Measurements from ENCODE around the gene SEL1L3.
A peak's percentile ranks its signal among the peaks of the same experiment; 100 is the strongest.
"Not testable (repeated sequence)": the region's sequence is repeated elsewhere in the genome, so short reads cannot be mapped to it uniquely, and the experiment has no call there.

SEL1L3 gene

GRCh38 chr4:25862411-25863346 lies at the start of gene SEL1L3:
Gene SEL1L3 (minus strand): TSS chr4:25862988. CDS start chr4:25862836, 152 bp downstream.
- no peak for DNase-seq (ENCODE audit: low spot score)

GRCh38 chr4:25911356-25911755 lies 48.6 kb upstream of the SEL1L3 start:
- no peak for DNase-seq (ENCODE audit: low spot score)

GRCh38 chr4:25908491-25908901 lies 45.7 kb upstream of the SEL1L3 start:
- DNase-seq (ENCODE audit: low spot score): no peak

- not testable (repeated sequence) for DNase-seq (ENCODE audit: low spot score)
Observed at GRCh38 chr4:25906113-25906512, 43.3 kb upstream of the SEL1L3 start.

GRCh38 chr4:25905371-25905770 lies 42.6 kb upstream of the SEL1L3 start:
- no peak for DNase-seq (ENCODE audit: low spot score)

GRCh38 chr4:25904748-25905082 lies 41.9 kb upstream of the SEL1L3 start:
- DNase-seq (ENCODE audit: low spot score): no peak

GRCh38 chr4:25903900-25904747 lies 41.3 kb upstream of the SEL1L3 start:
- peak; percentile 15 for DNase-seq (ENCODE audit: low spot score)

GRCh38 chr4:25901030-25901430 lies 38.2 kb upstream of the SEL1L3 start:
- no peak for DNase-seq (ENCODE audit: low spot score)

GRCh38 chr4:25900310-25900709 lies 37.5 kb upstream of the SEL1L3 start:
- DNase-seq (ENCODE audit: low spot score): no peak

- no peak for DNase-seq (ENCODE audit: low spot score)
Observed at GRCh38 chr4:25896776-25897539, 34.2 kb upstream of the SEL1L3 start.

- no peak for DNase-seq (ENCODE audit: low spot score)
Observed at GRCh38 chr4:25892796-25893195, 30.0 kb upstream of the SEL1L3 start.

GRCh38 chr4:25890571-25891485 lies 28.0 kb upstream of the SEL1L3 start:
- no peak for DNase-seq (ENCODE audit: low spot score)

GRCh38 chr4:25889589-25890503 lies 27.1 kb upstream of the SEL1L3 start:
- no peak for DNase-seq (ENCODE audit: low spot score)

- no peak for DNase-seq (ENCODE audit: low spot score)
Observed at GRCh38 chr4:25888781-25889180, 26.0 kb upstream of the SEL1L3 start.

GRCh38 chr4:25884031-25884782 lies 21.4 kb upstream of the SEL1L3 start:
- no peak for DNase-seq (ENCODE audit: low spot score)

- DNase-seq (ENCODE audit: low spot score): no peak
Observed at GRCh38 chr4:25883565-25883964, 20.8 kb upstream of the SEL1L3 start.

GRCh38 chr4:25882226-25882625 lies 19.4 kb upstream of the SEL1L3 start:
- no peak for DNase-seq (ENCODE audit: low spot score)

- DNase-seq (ENCODE audit: low spot score): no peak
Observed at GRCh38 chr4:25881193-25881592, 18.4 kb upstream of the SEL1L3 start.

GRCh38 chr4:25879991-25880651 lies 17.3 kb upstream of the SEL1L3 start:
- no peak for DNase-seq (ENCODE audit: low spot score)

Measured in hematopoietic multipotent progenitor cell treated with erythropoietin and hydrocortisone succinate and interleukin-3 and kit ligand, for 15 days (in vitro differentiated cells).